SU-DHL-6 (cell line): ENCODE data around the gene BLOC1S5.

ENCODE experiments used
- H2AFZ ChIP-seq: fragments of 200-600 bp; sonication (generic); 2 replicates; pipeline ENCODE4 v1.6.1; 2014; ENCODE audit warnings: low read depth, mild to moderate bottlenecking, moderate library complexity, mixed read lengths, antibody characterized with exemption, low read length; ENCODE audit not compliant: severe bottlenecking
- H3F3A ChIP-seq: fragments of 200-600 bp; shearing (Covaris generic); 2 replicates; pipeline ENCODE4 v1.6.0; 2016; ENCODE audit warnings: antibody characterized with exemption, mild to moderate bottlenecking; ENCODE audit not compliant: insufficient read depth
- H3K27ac ChIP-seq: fragments of 200-600 bp; sonication (generic); 2 replicates; pipeline ENCODE4 v1.5.1; 2016; ENCODE audit warnings: low read depth, mild to moderate bottlenecking, low read length, moderate library complexity, mixed read lengths
- H3K27me3 ChIP-seq: fragments of 200-600 bp; sonication (generic), shearing (Covaris generic); 2 replicates; pipeline ENCODE4 v1.6.0; 2014; ENCODE audit warnings: mild to moderate bottlenecking, low read length
- H3K36me3 ChIP-seq: fragments of 200-600 bp; sonication (generic); 2 replicates; pipeline ENCODE4 v1.6.1; 2014; ENCODE audit warnings: mild to moderate bottlenecking, low read length, mixed read lengths
- H3K4me2 ChIP-seq: fragments of 300-600, 200-600 bp; shearing (Covaris generic), sonication (generic); 2 replicates; pipeline ENCODE4 v1.6.0; 2014; ENCODE audit warnings: low read length, low read depth, mild to moderate bottlenecking; ENCODE audit not compliant: poor library complexity, severe bottlenecking
- H3K4me3 ChIP-seq: fragments of 200-600 bp; sonication (generic); 2 replicates; pipeline ENCODE4 v1.5.1; 2014; ENCODE audit warnings: antibody characterized with exemption, low read length, mild to moderate bottlenecking, mixed read lengths; ENCODE audit not compliant: insufficient read depth, poor library complexity, severe bottlenecking
- H3K79me2 ChIP-seq: fragments of 200-600 bp; sonication (generic); 2 replicates; pipeline ENCODE4 v1.6.1; 2014; ENCODE audit warnings: mild to moderate bottlenecking, low read length, moderate library complexity; ENCODE audit not compliant: insufficient read depth
- H3K9ac ChIP-seq: fragments of 200-600 bp; sonication (generic); 2 replicates; pipeline ENCODE4 v1.7.0; 2014; ENCODE audit warnings: mild to moderate bottlenecking, low read length
- H3K9me2 ChIP-seq: fragments of 200-600 bp; sonication (generic); replicated peaks from 2 replicates; pipeline ENCODE4 v1.6.1; 2014; ENCODE audit warnings: low read length; ENCODE audit not compliant: insufficient read depth
- H3K9me3 ChIP-seq: fragments of 200-600 bp; sonication (generic); 2 replicates; pipeline ENCODE4 v1.6.1; 2014; ENCODE audit warnings: low read length, mixed read lengths; ENCODE audit not compliant: insufficient read depth
- H4K20me1 ChIP-seq: fragments of 200-600 bp; sonication (generic); 2 replicates; pipeline ENCODE4 v1.6.1; 2014; ENCODE audit warnings: low read depth, mild to moderate bottlenecking, antibody characterized with exemption, low read length, moderate library complexity, mixed read lengths
- EZH2phosphoT487 ChIP-seq: fragments of 200-600 bp; sonication (generic), shearing (Covaris generic); conservative IDR thresholded peaks from 2 replicates; pipeline ENCODE4 v1.6.1; 2018; ENCODE audit warnings: mild to moderate bottlenecking, antibody characterized with exemption, low read length, moderate library complexity, mixed read lengths
- TF ChIP-seq, protein P1 (sequence below): fragments of 200-600 bp; sonication (generic); IDR thresholded peaks from one replicate; pipeline ENCODE4 v1.5.1; 2017; ENCODE audit warnings: antibody characterized with exemption, mild to moderate bottlenecking, low read length, moderate library complexity; ENCODE audit not compliant: insufficient read depth, poor library complexity, severe bottlenecking

BLOC1S5 gene

DNA sequence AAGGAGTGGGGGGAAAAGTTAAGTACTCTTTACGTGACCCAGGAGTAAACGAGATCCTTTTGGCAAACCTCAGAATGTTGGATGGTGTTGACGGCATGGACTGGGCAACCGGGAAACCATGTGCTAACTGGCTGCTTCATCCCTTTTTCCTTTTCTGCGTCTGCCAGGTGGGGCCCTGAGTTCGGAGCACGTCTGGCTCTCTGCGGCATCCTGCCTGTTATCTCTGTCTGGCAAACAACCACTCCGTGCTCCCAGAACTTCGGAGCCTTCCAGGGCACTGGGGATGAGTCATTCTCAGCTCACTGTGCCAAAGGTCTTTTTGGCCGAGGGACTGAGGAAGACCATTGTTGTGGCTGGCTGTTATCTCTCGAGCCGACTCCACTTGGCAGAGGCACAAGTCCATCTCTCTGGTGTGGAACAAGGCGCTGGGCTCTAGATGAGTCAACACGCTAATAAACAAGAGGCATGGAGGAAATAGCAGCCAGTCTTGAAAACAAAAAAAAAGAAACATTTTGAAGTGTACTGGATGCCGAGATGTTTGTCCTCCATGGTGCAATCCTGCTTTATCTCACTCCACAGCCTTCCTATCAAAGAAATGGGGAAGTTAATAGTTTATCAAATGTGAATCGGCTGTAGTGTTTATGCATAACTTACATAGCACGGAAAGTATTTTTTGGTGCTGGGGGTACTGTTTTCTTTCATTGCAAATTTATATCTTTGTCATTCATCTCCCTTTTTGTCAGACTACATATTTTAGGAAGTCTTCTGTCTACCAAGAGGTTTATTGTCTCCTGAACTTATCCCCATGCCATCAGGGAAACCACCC lies 89.0 kb downstream of the BLOC1S5 start:
- no peaks in the 10 kb centered on the region for H3F3A ChIP-seq
- H3K4me3 ChIP-seq = no peak overlapping the region
- no peak for TF ChIP-seq EZH2phosphoT487
- TF ChIP-seq, protein P1, sequence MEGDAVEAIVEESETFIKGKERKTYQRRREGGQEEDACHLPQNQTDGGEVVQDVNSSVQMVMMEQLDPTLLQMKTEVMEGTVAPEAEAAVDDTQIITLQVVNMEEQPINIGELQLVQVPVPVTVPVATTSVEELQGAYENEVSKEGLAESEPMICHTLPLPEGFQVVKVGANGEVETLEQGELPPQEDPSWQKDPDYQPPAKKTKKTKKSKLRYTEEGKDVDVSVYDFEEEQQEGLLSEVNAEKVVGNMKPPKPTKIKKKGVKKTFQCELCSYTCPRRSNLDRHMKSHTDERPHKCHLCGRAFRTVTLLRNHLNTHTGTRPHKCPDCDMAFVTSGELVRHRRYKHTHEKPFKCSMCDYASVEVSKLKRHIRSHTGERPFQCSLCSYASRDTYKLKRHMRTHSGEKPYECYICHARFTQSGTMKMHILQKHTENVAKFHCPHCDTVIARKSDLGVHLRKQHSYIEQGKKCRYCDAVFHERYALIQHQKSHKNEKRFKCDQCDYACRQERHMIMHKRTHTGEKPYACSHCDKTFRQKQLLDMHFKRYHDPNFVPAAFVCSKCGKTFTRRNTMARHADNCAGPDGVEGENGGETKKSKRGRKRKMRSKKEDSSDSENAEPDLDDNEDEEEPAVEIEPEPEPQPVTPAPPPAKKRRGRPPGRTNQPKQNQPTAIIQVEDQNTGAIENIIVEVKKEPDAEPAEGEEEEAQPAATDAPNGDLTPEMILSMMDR = no peak
- peaks cover 5% of the 10 kb centered on the region; the same call in 1 of the 2 replicates for H3K9me3 ChIP-seq
- H3K27me3 ChIP-seq = no peaks in the 10 kb centered on the region
- no peak overlapping the region for H3K27ac ChIP-seq
- H3K79me2 ChIP-seq = no peaks in the 10 kb centered on the region
- H3K9me2 ChIP-seq = no peaks in the 10 kb centered on the region
- no peak overlapping the region for H3K9ac ChIP-seq
- H3K4me2 ChIP-seq = no peak overlapping the region
- H3K36me3 ChIP-seq = no peaks in the 10 kb centered on the region
- H2AFZ ChIP-seq = no peak overlapping the region
- no peaks in the 10 kb centered on the region for H4K20me1 ChIP-seq

DNA sequence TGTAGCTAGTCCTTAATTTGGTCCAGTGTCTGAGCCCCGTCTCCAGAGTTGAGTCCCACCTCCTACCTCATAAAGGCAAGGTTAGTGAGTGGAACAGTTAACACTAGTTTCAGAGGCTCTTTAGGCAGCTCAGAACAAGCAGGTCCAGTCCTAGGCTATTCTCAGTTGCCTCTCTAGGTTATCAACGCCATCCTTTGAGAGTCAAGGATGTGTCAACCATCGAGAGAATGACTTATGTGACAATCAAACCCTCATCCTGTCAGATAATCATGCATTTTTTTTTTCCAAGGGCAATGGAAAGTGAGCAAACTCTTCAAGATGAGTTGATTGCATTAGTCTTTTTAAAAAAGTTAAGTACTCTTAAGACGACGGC lies 89.6 kb downstream of the BLOC1S5 start:
- Histone ChIP-seq H3K36me3 (no peaks in the 10 kb centered on the region), H3K4me2 (no peak overlapping the region), H3K79me2 (no peaks in the 10 kb centered on the region), H3K9me2 (no peaks in the 10 kb centered on the region), H2AFZ (no peak overlapping the region), H3F3A (no peaks in the 10 kb centered on the region), H3K27me3 (no peaks in the 10 kb centered on the region), H3K9me3 (peaks cover 7% of the 10 kb centered on the region; the same call in 1 of the 2 replicates), H4K20me1 (no peaks in the 10 kb centered on the region), H3K9ac (no peak overlapping the region), H3K4me3 (no peak overlapping the region), H3K27ac (no peak overlapping the region)
- no peak for TF ChIP-seq EZH2phosphoT487
- TF ChIP-seq, protein P1 = no peak

DNA sequence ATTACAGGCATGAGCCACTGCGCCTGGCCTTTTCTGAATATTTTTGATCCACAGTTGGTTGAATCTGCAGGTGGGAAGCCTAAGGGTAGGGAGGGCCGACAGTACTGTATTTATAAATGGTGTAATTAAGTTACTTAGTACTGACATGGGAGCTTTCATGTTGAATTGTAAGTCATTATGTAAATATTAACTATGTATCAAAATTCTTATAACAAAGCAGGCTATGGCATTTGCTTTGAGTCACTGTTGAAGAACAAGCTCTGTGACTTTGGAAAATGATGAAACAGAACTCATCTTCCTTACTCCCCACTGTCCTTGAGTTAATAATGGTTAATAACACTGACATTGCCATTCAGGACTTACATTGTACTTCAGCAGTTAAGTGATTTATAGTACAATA lies 90.6 kb downstream of the BLOC1S5 start:
- Histone ChIP-seq H3F3A (no peaks in the 10 kb centered on the region), H3K4me2 (no peak overlapping the region), H4K20me1 (no peaks in the 10 kb centered on the region), H2AFZ (no peak overlapping the region), H3K79me2 (no peaks in the 10 kb centered on the region), H3K9me2 (no peaks in the 10 kb centered on the region), H3K9me3 (peaks cover 7% of the 10 kb centered on the region; the same call in 1 of the 2 replicates), H3K36me3 (no peaks in the 10 kb centered on the region), H3K4me3 (no peak overlapping the region), H3K27ac (no peak overlapping the region), H3K9ac (no peak overlapping the region), H3K27me3 (no peaks in the 10 kb centered on the region)
- TF ChIP-seq, protein P1 = no peak
- TF ChIP-seq EZH2phosphoT487 = no peak
